Measurements from ENCODE around the gene TBC1D9B. TPM values are rescaled to one million over a fixed set of nuclear protein-coding genes. Genes with fewer than 3 reads are reported as not detected.
A peak's percentile ranks its signal among the peaks of the same experiment; 100 is the strongest.

The TBC1D9B gene
- 10 to 100 TPM; 84.3 to 85.0 TPM for total RNA-seq
- 10 to 100 TPM in 1 of 2 donors, 1 to 10 TPM in 1; 9.3 to 38.0 TPM for polyA plus RNA-seq

GRCh38 chr5:179907556-179908324 lies at the start of gene TBC1D9B:
TSS of gene TBC1D9B (minus strand) at chr5:179907897. CDS start at chr5:179907821, 76 bp downstream.
- H3K27ac Mint-ChIP-seq = peak within 1 kb of the TSS; percentile 78 to 94 (median 84)
- H3K36me3 ChIP-seq (ENCODE audit: insufficient read depth, low read length) = peaks cover 4% of the 10 kb centered on the region
- intact Hi-C loops (cut with micrococcal nuclease) = loop anchor here (1.0 to 5.0 kb wide), 7 partner anchors 49 to 230 kb away; partner anchors contain the start of genes MGAT4B, MRNIP and RNF130
- H3K4me3 Mint-ChIP-seq = peak within 1 kb of the TSS; percentile 85 to 92 (median 88)
- no peaks in the 10 kb centered on the region for H3K27me3 ChIP-seq (ENCODE audit: insufficient read depth, low read length)
- H3K4me1 Mint-ChIP-seq = peaks cover 7 to 38% (median 15%) of the 10 kb centered on the region in 4 donors
- no peaks in the 10 kb centered on the region for H3K9me3 Mint-ChIP-seq
- peaks cover 5 to 22% of the 10 kb centered on the region in 2 donors for H3K36me3 Mint-ChIP-seq
- H3K27ac ChIP-seq (ENCODE audit: low read depth, low read length) = peak within 1 kb of the TSS; percentile 54
- ChIA-PET POLR2A (ENCODE audit: partially characterized antibody) (interaction anchor here (0.7 to 2.1 kb wide), 13 partner anchors 86 to 284 kb away, joined by 3 to 7 read pairs (median 4); partner anchors contain the start of genes HNRNPH1, LTC4S, MGAT4B and SQSTM1), CTCF (ENCODE audit: partially characterized antibody) (interaction anchor here (0.7 to 5.8 kb wide), 13 partner anchors 9 to 145 kb away, joined by 3 to 57 read pairs (median 4); partner anchors contain the start of gene LTC4S)
- peak within 1 kb of the TSS in 1 of 2 donors; percentile 57 for H3K4me3 ChIP-seq (ENCODE audit: low read length in 2 of 2)
- H3K27me3 Mint-ChIP-seq = no peaks in the 10 kb centered on the region
- H3K9me3 ChIP-seq (ENCODE audit: control insufficient read depth in 1 of 2, low read length in 2 of 2) = no peaks in the 10 kb centered on the region
- peak; percentile 76 to 82 (median 78) for DNase-seq
- H3K4me1 ChIP-seq (ENCODE audit: insufficient read depth, low read length) = peaks cover 23% of the 10 kb centered on the region

GRCh38 chr5:179955630-179956029 lies 47.9 kb upstream of the TBC1D9B start:
- no peak overlapping the region for H3K27ac Mint-ChIP-seq
- ChIA-PET POLR2A (ENCODE audit: partially characterized antibody) (no interaction called here), CTCF (ENCODE audit: partially characterized antibody) (no interaction called here)
- H3K4me3 ChIP-seq (ENCODE audit: low read length in 2 of 2) = no peak overlapping the region
- H3K4me3 Mint-ChIP-seq = no peak overlapping the region
- no peak for DNase-seq
- no peaks in the 10 kb centered on the region for H3K27me3 Mint-ChIP-seq
- H3K27me3 ChIP-seq (ENCODE audit: insufficient read depth, low read length) = no peaks in the 10 kb centered on the region
- intact Hi-C loops (cut with micrococcal nuclease) = no loop called here
- no peaks in the 10 kb centered on the region for H3K36me3 ChIP-seq (ENCODE audit: insufficient read depth, low read length)
- H3K9me3 Mint-ChIP-seq = no peaks in the 10 kb centered on the region
- H3K36me3 Mint-ChIP-seq = peaks cover 11 to 18% of the 10 kb centered on the region in 2 donors
- H3K27ac ChIP-seq (ENCODE audit: low read depth, low read length) = no peak overlapping the region
- no peaks in the 10 kb centered on the region for H3K4me1 ChIP-seq (ENCODE audit: insufficient read depth, low read length)
- no peaks in the 10 kb centered on the region for H3K4me1 Mint-ChIP-seq
- no peaks in the 10 kb centered on the region for H3K9me3 ChIP-seq (ENCODE audit: control insufficient read depth in 1 of 2, low read length in 2 of 2)

GRCh38 chr5:179955062-179955461 lies 47.4 kb upstream of the TBC1D9B start:
- no peaks in the 10 kb centered on the region for H3K27me3 ChIP-seq (ENCODE audit: insufficient read depth, low read length)
- no peak overlapping the region for H3K4me3 ChIP-seq (ENCODE audit: low read length in 2 of 2)
- no peaks in the 10 kb centered on the region for H3K4me1 ChIP-seq (ENCODE audit: insufficient read depth, low read length)
- no peaks in the 10 kb centered on the region for H3K9me3 ChIP-seq (ENCODE audit: control insufficient read depth in 1 of 2, low read length in 2 of 2)
- H3K4me1 Mint-ChIP-seq = no peaks in the 10 kb centered on the region
- POLR2A ChIA-PET (ENCODE audit: partially characterized antibody) = no interaction called here
- H3K27ac ChIP-seq (ENCODE audit: low read depth, low read length) = no peak overlapping the region
- DNase-seq = no peak
- H3K36me3 Mint-ChIP-seq = peaks cover 11 to 14% of the 10 kb centered on the region in 2 donors
- CTCF ChIA-PET (ENCODE audit: partially characterized antibody) = no interaction called here
- H3K36me3 ChIP-seq (ENCODE audit: insufficient read depth, low read length) = no peaks in the 10 kb centered on the region
- H3K4me3 Mint-ChIP-seq = no peak overlapping the region
- H3K27me3 Mint-ChIP-seq = no peaks in the 10 kb centered on the region
- H3K9me3 Mint-ChIP-seq = no peaks in the 10 kb centered on the region
- H3K27ac Mint-ChIP-seq = no peak overlapping the region
- intact Hi-C loops (cut with micrococcal nuclease) = no loop called here

GRCh38 chr5:179954434-179954833 lies 46.7 kb upstream of the TBC1D9B start:
- no peaks in the 10 kb centered on the region for H3K36me3 ChIP-seq (ENCODE audit: insufficient read depth, low read length)
- H3K9me3 ChIP-seq (ENCODE audit: control insufficient read depth in 1 of 2, low read length in 2 of 2) = no peaks in the 10 kb centered on the region
- Mint-ChIP-seq H3K4me1 (no peaks in the 10 kb centered on the region), H3K36me3 (peaks cover 11 to 14% of the 10 kb centered on the region in 2 donors), H3K4me3 (no peak overlapping the region), H3K27ac (no peak overlapping the region), H3K27me3 (no peaks in the 10 kb centered on the region), H3K9me3 (no peaks in the 10 kb centered on the region)
- intact Hi-C loops (cut with micrococcal nuclease) = no loop called here
- no peak for DNase-seq
- POLR2A ChIA-PET (ENCODE audit: partially characterized antibody) = no interaction called here
- H3K27ac ChIP-seq (ENCODE audit: low read depth, low read length) = no peak overlapping the region
- no peaks in the 10 kb centered on the region for H3K27me3 ChIP-seq (ENCODE audit: insufficient read depth, low read length)
- H3K4me3 ChIP-seq (ENCODE audit: low read length in 2 of 2) = no peak overlapping the region
- no peaks in the 10 kb centered on the region for H3K4me1 ChIP-seq (ENCODE audit: insufficient read depth, low read length)
- CTCF ChIA-PET (ENCODE audit: partially characterized antibody) = no interaction called here

GRCh38 chr5:179953987-179954386 lies 46.3 kb upstream of the TBC1D9B start:
- Histone ChIP-seq H3K36me3 (ENCODE audit: insufficient read depth, low read length) (no peaks in the 10 kb centered on the region), H3K27ac (ENCODE audit: low read depth, low read length) (no peak overlapping the region), H3K4me3 (ENCODE audit: low read length in 2 of 2) (no peak overlapping the region), H3K4me1 (ENCODE audit: insufficient read depth, low read length) (no peaks in the 10 kb centered on the region), H3K9me3 (ENCODE audit: control insufficient read depth in 1 of 2, low read length in 2 of 2) (no peaks in the 10 kb centered on the region), H3K27me3 (ENCODE audit: insufficient read depth, low read length) (no peaks in the 10 kb centered on the region)
- no peaks in the 10 kb centered on the region for H3K27me3 Mint-ChIP-seq
- intact Hi-C loops (cut with micrococcal nuclease) = no loop called here
- ChIA-PET POLR2A (ENCODE audit: partially characterized antibody) (no interaction called here), CTCF (ENCODE audit: partially characterized antibody) (no interaction called here)
- DNase-seq = no peak
- H3K9me3 Mint-ChIP-seq = no peaks in the 10 kb centered on the region
- no peak overlapping the region for H3K4me3 Mint-ChIP-seq
- no peaks in the 10 kb centered on the region for H3K4me1 Mint-ChIP-seq
- no peak overlapping the region for H3K27ac Mint-ChIP-seq
- peaks cover 11 to 14% of the 10 kb centered on the region in 2 donors for H3K36me3 Mint-ChIP-seq

- no peaks in the 10 kb centered on the region for H3K9me3 ChIP-seq (ENCODE audit: control insufficient read depth in 1 of 2, low read length in 2 of 2)
- DNase-seq = no peak
- H3K36me3 Mint-ChIP-seq = no peaks in the 10 kb centered on the region
- POLR2A ChIA-PET (ENCODE audit: partially characterized antibody) = no interaction called here
- CTCF ChIA-PET (ENCODE audit: partially characterized antibody) = no interaction called here
- intact Hi-C loops (cut with micrococcal nuclease) = no loop called here
- H3K27me3 ChIP-seq (ENCODE audit: insufficient read depth, low read length) = no peaks in the 10 kb centered on the region
- no peak overlapping the region for H3K4me3 Mint-ChIP-seq
- no peaks in the 10 kb centered on the region for H3K9me3 Mint-ChIP-seq
- no peak overlapping the region for H3K27ac Mint-ChIP-seq
- H3K4me3 ChIP-seq (ENCODE audit: low read length in 2 of 2) = no peak overlapping the region
- peaks cover 9% of the 10 kb centered on the region in 2 donors for H3K27me3 Mint-ChIP-seq
- no peaks in the 10 kb centered on the region for H3K4me1 ChIP-seq (ENCODE audit: insufficient read depth, low read length)
- no peaks in the 10 kb centered on the region for H3K36me3 ChIP-seq (ENCODE audit: insufficient read depth, low read length)
- peaks cover 0 to 1% (median 0%) of the 10 kb centered on the region in 4 donors for H3K4me1 Mint-ChIP-seq
- no peak overlapping the region for H3K27ac ChIP-seq (ENCODE audit: low read depth, low read length)
Measured at GRCh38 chr5:179936976-179937681, 29.4 kb upstream of the TBC1D9B start.

- ChIA-PET CTCF (ENCODE audit: partially characterized antibody) (interaction anchor here (0.6 kb wide), 1 partner anchor 499 kb away, joined by 5 read pairs; no protein-coding TSS in a partner anchor), POLR2A (ENCODE audit: partially characterized antibody) (no interaction called here)
- intact Hi-C loops (cut with micrococcal nuclease) = no loop called here
Measured at GRCh38 chr5:179930788-179931473, 23.2 kb upstream of the TBC1D9B start.

More at GRCh38 chr5:179930788-179931473, 23.2 kb upstream of the TBC1D9B start:
- Mint-ChIP-seq H3K9me3 (no peaks in the 10 kb centered on the region), H3K4me3 (no peak overlapping the region), H3K36me3 (no peaks in the 10 kb centered on the region), H3K27ac (no peak overlapping the region), H3K4me1 (no peaks in the 10 kb centered on the region), H3K27me3 (peaks cover 0 to 7% of the 10 kb centered on the region in 2 donors)
- Histone ChIP-seq H3K9me3 (ENCODE audit: control insufficient read depth in 1 of 2, low read length in 2 of 2) (no peaks in the 10 kb centered on the region), H3K27me3 (ENCODE audit: insufficient read depth, low read length) (no peaks in the 10 kb centered on the region), H3K4me1 (ENCODE audit: insufficient read depth, low read length) (no peaks in the 10 kb centered on the region), H3K4me3 (ENCODE audit: low read length in 2 of 2) (no peak overlapping the region), H3K27ac (ENCODE audit: low read depth, low read length) (no peak overlapping the region), H3K36me3 (ENCODE audit: insufficient read depth, low read length) (no peaks in the 10 kb centered on the region)
- DNase-seq = no peak

Measured in CD4-positive, alpha-beta memory T cell (primary cell).